Measurements from ENCODE around the gene ELF1. TPM values are rescaled to one million over a fixed set of nuclear protein-coding genes. Genes with fewer than 3 reads are reported as not detected.

Gene ELF1
- polyA plus RNA-seq, 1 experiment = 46.8 TPM

DNA sequence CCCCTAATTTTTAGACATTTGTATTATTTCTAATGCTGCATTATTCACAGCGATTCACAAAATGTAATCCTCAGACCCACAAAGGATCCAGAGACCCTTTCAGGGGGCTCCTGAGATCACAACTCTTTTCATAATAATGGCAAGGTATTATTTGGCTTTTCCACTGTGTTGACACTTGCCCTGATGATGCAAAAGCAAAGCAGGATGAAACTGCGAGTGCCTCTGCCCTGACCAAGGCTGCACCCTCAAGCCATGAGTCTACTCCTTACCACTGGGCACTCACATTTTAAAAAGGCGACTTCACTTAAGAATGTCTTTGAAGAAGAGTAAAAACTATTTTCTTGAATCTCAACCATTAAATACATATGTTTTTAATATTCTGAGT lies 11.4 kb downstream of the ELF1 start:
- no peak overlapping the region for H3K4me3 ChIP-seq (ENCODE audit: low read depth, low read length)
- DNase-seq (ENCODE audit: low read depth, low spot score) = no peak

DNA sequence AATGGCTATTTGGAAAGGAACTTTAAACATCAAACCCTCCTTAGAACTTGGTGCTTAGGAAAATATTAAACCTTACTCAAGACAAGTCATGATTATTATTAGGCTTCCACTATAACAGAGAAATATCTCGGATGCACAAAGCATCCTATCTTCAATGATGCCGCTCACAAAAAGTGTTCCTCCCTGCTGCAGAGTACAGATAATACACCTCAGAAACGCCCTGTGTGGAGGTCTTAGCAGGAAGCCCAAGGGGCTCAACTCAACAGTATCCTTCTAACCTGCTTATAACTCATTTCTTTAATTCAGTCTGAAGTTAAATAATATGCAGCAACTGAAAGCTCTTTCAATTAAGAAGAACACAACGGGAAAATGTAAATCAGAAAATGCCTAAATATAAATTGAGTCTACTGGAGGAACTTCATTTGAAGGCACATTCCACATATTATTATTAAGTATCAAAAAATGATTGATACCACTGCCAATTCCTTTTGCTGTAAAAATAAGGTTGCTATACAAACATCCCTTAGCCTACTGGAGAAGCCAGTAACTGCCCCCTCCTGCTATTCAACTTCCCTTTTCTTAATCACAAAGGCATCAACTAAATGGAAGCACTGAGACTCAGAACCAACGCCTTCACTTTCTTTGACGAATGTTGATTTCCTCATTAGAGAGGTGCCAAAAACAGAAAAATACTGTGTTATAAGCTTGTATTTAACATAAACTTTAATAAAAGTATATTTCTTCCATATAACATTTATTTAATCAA lies 12.0 kb downstream of the ELF1 start:
- Histone ChIP-seq H3K4me3 (ENCODE audit: low read depth, low read length) (no peak overlapping the region), H3K27ac (ENCODE audit: low read depth, low read length) (no peak overlapping the region), H3K27me3 (ENCODE audit: control insufficient read depth, insufficient read depth, low read length) (no peaks in the 10 kb centered on the region), H3K9me3 (ENCODE audit: control insufficient read depth, insufficient read depth, low read length) (no peaks in the 10 kb centered on the region)
- no peak for DNase-seq (ENCODE audit: low read depth, low spot score)
- ChIA-PET CTCF (interaction anchor here (0.6 kb wide), 1 partner anchor 73 kb away, joined by 6 read pairs; no protein-coding TSS in a partner anchor), POLR2A (no interaction called here)
- TF ChIP-seq, protein P1, sequence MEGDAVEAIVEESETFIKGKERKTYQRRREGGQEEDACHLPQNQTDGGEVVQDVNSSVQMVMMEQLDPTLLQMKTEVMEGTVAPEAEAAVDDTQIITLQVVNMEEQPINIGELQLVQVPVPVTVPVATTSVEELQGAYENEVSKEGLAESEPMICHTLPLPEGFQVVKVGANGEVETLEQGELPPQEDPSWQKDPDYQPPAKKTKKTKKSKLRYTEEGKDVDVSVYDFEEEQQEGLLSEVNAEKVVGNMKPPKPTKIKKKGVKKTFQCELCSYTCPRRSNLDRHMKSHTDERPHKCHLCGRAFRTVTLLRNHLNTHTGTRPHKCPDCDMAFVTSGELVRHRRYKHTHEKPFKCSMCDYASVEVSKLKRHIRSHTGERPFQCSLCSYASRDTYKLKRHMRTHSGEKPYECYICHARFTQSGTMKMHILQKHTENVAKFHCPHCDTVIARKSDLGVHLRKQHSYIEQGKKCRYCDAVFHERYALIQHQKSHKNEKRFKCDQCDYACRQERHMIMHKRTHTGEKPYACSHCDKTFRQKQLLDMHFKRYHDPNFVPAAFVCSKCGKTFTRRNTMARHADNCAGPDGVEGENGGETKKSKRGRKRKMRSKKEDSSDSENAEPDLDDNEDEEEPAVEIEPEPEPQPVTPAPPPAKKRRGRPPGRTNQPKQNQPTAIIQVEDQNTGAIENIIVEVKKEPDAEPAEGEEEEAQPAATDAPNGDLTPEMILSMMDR (IDR thresholded peaks at IDR 0.05; ENCODE audit: low read depth, low read length) = no peak

More for the DNA sequence above, 11.4 kb downstream of the ELF1 start:
- POLR2A ChIA-PET = no interaction called here
- TF ChIP-seq, protein P1 (IDR thresholded peaks at IDR 0.05; ENCODE audit: low read depth, low read length) = no peak
- CTCF ChIA-PET = no interaction called here
- Histone ChIP-seq H3K9me3 (ENCODE audit: control insufficient read depth, insufficient read depth, low read length) (no peaks in the 10 kb centered on the region), H3K27me3 (ENCODE audit: control insufficient read depth, insufficient read depth, low read length) (no peaks in the 10 kb centered on the region), H3K27ac (ENCODE audit: low read depth, low read length) (no peak overlapping the region)

DNA sequence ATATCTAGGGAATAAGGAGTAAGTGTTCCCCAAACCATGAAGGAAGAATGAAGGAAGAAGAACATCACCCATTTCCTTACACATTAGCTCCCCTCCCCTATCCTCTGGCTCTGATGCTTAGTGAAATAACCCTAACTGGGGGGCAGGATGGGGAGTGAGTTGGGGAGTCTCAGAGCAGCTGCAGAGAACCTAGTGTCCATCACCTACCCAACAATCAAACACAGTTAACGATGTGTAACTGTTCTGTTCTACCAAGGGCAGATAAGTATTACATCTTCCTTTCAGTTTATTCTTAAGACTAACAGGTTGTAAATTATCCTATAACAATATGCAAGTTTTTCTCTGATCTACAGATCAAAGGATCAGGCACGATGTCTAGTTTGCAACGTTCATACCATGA lies 12.8 kb downstream of the ELF1 start:
- H3K9me3 ChIP-seq (ENCODE audit: control insufficient read depth, insufficient read depth, low read length) = no peaks in the 10 kb centered on the region
- ChIA-PET CTCF (no interaction called here), POLR2A (no interaction called here)
- H3K27me3 ChIP-seq (ENCODE audit: control insufficient read depth, insufficient read depth, low read length) = no peaks in the 10 kb centered on the region
- DNase-seq (ENCODE audit: low read depth, low spot score) = no peak
- H3K27ac ChIP-seq (ENCODE audit: low read depth, low read length) = no peak overlapping the region
- TF ChIP-seq, protein P1 (IDR thresholded peaks at IDR 0.05; ENCODE audit: low read depth, low read length) = no peak
- no peak overlapping the region for H3K4me3 ChIP-seq (ENCODE audit: low read depth, low read length)

DNA sequence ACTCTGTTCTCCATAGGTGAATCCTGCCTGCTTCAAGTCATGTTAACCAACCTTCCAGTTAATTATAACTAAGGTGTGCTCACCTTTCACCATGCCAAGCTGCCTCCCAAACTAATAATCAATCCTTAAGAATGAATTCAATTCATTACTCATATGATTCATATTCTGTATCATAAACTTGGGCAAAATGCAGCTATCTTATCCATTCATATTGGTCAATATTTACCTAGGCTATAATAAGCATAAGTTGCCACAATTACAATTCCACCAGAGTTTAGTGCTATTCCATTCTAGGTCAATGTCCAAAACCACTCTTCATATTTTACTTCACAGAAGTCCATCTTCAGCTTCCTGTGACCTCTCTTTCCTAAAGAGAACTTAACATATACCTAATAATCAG lies 13.4 kb downstream of the ELF1 start:
- TF ChIP-seq, protein P1 (IDR thresholded peaks at IDR 0.05; ENCODE audit: low read depth, low read length) = no peak
- Histone ChIP-seq H3K9me3 (ENCODE audit: control insufficient read depth, insufficient read depth, low read length) (no peaks in the 10 kb centered on the region), H3K4me3 (ENCODE audit: low read depth, low read length) (no peak overlapping the region), H3K27ac (ENCODE audit: low read depth, low read length) (no peak overlapping the region), H3K27me3 (ENCODE audit: control insufficient read depth, insufficient read depth, low read length) (no peaks in the 10 kb centered on the region)
- ChIA-PET CTCF (no interaction called here), POLR2A (no interaction called here)
- DNase-seq (ENCODE audit: low read depth, low spot score) = no peak

DNA sequence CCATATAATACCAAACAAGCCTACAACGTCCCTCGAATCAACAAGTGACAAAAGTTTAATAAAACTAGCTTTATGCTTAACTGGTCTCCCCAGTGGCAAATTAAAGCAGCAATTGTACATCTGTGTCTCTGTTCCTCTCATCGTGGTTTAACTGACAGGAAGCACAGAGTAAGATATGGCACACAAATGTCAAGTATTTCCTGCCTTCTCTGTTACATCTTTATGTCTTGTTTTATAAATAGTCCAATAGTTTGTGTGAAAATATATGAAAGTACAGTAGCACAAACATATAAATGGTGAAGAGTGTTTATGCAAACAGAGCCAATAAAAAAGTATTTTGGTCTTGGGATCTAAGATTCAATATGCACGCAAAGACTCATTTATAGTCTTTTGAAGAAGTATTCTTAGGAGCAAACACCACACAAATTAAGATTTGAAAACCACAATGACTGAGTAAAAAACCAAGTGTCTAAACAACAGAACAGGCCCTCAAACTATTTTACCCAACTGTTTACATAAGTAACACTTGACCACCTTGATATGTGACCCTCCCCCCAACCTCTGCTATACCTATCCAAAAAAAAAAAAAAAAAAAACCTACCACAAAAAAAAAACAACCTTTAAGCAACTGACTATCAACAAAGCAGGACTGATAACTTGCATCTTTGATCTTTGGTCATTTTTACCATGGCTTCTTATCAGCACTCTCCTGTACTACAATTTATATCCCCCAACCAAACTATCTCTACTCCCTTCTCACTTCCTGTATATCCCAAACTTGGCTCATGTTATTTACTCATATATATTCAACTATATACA lies 14.0 kb downstream of the ELF1 start:
- H3K27ac ChIP-seq (ENCODE audit: low read depth, low read length) = no peak overlapping the region
- H3K4me3 ChIP-seq (ENCODE audit: low read depth, low read length) = no peak overlapping the region
- no peaks in the 10 kb centered on the region for H3K27me3 ChIP-seq (ENCODE audit: control insufficient read depth, insufficient read depth, low read length)
- no peaks in the 10 kb centered on the region for H3K9me3 ChIP-seq (ENCODE audit: control insufficient read depth, insufficient read depth, low read length)
- CTCF ChIA-PET = no interaction called here
- POLR2A ChIA-PET = no interaction called here
- no peak for DNase-seq (ENCODE audit: low read depth, low spot score)
- TF ChIP-seq, protein P1 (IDR thresholded peaks at IDR 0.05; ENCODE audit: low read depth, low read length) = no peak
